GM12873 (cell line): ENCODE data around the gene PSMC5.

Experiments
- TF ChIP-seq, protein P1 (sequence below): IDR thresholded peaks from 2 replicates; pipeline ENCODE4 v1.5.1; 2012; ENCODE audit warnings: low read depth, mild to moderate bottlenecking, moderate library complexity, low read length, control low read depth; ENCODE audit not compliant: insufficient read depth; ENCODE audit errors: missing control alignments

Gene PSMC5

DNA sequence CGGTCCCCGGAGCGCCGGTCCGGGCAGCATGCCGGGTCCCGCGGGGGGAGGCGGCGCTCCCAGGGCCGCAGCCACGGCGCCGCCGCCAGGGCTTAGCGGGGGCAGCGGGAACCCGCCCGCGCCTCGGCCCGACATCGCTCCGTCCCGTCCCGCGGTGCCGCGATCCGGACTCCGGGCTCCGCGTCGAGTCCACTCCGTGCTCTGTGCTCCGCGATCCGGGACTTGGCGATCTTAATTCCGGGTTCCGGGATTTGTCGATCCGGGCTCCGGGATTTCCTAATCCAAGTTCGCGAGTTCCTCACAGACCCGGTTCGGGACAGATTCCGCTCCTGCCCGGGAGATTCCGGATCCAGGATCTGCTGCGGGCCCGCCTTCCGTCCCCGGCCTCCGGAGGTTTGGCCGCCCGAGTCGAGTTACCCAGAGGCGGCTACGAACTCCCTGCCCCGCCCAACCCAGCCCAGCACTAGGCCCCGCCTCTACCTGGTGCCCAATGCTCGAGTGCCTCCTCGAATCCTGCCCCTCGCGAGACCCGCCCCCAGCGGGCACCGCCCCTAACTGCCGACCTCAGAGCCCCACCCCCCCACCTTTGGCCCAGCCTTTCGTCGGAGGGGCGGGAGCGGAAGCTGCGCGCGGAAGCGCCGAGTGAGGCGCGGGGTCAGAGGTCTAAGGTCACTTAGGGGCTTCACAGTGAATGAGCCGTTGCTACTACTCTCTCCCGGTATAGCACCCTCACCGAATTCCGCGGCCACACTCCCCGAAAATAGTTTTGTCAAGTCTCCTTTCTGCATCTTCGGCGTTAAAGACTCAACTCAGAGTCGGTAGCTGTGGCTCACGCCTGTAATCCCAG, 15.5 kb downstream of the PSMC5 start, which contains the start of gene SMARCD2:
Gene SMARCD2, minus strand, starts transcription at position 146 of the 847 bp plus-strand sequence. Its CDS starts 11 bp downstream, at position 135.
- TF ChIP-seq, protein P1, sequence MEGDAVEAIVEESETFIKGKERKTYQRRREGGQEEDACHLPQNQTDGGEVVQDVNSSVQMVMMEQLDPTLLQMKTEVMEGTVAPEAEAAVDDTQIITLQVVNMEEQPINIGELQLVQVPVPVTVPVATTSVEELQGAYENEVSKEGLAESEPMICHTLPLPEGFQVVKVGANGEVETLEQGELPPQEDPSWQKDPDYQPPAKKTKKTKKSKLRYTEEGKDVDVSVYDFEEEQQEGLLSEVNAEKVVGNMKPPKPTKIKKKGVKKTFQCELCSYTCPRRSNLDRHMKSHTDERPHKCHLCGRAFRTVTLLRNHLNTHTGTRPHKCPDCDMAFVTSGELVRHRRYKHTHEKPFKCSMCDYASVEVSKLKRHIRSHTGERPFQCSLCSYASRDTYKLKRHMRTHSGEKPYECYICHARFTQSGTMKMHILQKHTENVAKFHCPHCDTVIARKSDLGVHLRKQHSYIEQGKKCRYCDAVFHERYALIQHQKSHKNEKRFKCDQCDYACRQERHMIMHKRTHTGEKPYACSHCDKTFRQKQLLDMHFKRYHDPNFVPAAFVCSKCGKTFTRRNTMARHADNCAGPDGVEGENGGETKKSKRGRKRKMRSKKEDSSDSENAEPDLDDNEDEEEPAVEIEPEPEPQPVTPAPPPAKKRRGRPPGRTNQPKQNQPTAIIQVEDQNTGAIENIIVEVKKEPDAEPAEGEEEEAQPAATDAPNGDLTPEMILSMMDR, result no peak

DNA sequence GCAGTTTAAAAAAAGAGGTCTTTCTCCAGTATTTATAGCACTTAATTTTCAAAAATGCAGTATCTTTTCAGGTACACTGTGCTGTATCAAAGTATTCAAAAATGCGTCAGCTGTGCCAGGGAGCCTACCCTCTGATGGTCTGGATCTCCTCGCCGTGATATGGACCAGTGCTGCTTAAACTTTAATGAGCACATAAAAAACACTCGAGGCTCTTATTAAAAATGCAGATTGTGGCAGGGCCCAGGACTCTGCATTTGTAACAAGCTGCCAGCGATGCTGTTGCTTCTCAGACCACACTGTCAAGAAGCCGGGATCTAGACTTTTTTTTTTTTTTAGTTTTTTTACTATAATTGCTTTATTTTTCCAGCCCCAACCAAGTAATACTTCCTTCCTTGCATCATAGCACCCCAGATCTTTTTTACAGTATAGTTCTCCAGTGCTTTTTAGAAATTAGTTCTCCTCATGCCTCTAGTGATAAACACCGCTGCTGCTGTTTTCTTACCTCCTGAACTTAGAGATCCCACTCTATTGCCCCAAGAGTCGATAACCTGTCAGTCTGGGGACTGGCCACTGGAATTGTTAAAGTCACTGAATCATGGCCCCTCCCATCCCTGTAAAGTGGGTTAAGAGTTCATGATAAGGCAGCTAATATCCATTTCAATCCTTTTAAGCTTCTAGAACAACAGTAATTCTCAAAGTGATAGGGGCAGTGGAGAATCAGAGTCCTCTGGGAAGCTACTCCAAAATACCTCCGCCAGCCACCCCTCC, 16.9 kb downstream of the PSMC5 start:
- TF ChIP-seq, protein P1, result no peak

DNA sequence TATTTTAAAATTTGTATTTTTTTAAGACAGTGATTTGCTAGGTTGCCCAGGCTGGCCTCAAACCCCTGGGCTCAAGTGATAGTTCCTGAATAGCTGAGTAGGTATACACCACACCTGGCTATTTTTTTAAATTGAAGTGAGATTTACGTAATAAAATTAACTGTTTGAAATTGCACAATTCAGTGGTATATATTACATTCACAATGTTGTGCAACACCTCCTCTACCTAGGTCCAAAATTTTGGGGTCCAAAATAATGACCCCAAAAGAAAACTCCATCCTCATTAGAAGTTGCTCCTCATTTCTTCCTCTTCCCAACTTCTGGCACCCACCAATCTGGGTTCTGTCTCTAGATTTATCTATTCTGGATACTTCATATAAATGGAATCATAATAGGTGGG, 18.3 kb downstream of the PSMC5 start:
- TF ChIP-seq, protein P1, result no peak

DNA sequence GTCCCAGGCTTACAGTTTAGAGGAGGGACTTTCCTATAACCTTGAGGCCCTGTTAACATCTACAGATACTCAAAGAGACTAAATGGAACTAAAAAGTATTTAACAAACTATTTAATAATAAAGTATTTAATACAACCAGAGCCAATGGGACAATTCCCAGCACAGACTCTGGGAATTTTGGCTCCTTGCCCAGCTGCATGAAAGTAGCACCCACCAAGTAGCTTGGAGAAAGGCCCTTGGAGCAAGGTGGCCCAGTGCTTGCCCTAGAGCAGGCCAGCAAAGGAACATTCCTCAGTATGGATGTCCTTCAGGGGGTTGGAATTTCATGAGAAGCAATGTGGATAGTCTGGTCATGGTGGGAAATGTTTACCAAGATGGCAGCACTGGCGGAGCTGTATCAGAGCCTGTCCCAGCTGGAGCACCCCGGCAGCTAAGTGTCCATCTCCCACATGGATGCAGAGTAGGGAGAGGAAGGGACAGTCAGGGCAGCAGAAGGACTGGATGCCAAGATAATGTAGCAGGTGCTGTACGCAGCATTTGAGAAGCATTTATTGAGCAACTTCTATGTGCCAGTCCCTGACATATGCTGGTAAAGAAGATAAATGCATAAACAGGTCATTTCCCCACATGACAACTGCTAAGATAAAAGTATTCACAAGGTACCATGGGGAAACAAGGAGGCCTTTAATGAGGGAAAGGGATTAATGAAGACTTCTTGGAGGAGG, 20.5 kb downstream of the PSMC5 start:
- TF ChIP-seq, protein P1, result no peak

DNA sequence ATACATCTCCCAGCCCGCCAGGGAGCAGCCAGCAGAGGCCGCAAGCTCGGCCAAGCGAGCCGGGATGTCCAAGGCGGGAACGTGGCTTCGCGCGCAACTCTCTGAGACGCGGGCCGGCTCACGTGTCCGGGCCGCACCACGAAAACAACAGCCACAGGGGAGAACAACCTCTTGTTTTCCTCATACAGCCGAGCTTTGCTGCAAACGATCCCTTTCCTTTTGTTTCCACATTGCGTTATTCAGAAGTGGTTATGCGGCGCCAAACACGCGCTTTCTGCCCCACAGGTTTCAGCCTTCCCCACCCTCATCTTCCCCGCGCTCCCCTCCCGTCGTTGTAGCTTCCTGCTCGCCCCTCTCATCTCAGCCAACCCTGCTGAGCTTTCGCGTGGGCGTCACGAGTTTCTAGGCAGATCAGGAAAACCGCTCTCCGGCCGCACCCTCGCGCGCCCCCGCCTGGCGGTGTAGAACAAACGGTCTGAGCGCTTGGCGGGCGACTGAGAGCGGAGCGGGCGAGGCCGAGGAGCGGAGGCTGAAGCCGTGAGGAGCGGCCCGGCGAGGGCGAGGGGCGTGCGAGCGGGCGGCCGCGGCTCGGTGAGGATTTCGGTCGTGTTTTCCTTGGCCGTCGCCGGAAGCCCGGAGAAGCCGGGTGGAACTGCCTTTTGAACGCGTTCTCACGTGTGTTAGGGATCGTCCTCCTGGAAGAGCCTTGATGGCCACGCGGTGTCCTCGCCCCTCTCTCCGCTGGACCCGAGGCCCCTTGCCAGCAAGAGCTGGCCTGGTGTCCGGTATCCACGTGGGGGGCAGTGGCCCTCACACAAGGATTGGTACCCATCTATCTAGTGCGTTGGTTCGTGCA, 21.8 kb downstream of the PSMC5 start:
- TF ChIP-seq, protein P1, result peak; percentile 61

DNA sequence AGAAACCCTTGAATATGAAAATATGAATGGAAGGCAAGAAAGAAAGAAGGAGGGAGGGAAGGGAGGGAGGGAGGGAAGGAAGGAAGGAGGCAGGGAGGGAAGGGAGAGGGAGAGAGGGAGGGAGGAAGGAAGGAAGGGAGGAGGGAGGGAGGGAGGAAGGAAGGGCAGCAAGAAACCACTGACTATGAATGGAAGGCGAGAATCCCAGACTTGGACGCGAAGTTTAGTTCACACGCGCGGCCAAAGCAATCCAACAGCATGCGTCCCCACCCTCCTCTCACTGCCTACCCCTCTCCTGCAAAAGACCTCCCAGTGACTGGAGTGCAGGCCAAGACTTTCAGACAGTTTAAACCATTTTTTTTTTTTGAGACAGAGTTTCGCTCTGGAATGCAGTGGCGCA, 23.2 kb downstream of the PSMC5 start:
- TF ChIP-seq, protein P1, result no peak
